ENCODE results near the gene MED27.

GRCh38 chr9:131879181-131879910 lies 200.3 kb downstream of the MED27 start:
- TF ChIP-seq EZH2 (IDR thresholded peaks at IDR 0.05; ENCODE audit: insufficient read depth, poor library complexity, severe bottlenecking) (no peak), EZH2phosphoT487 (IDR thresholded peaks at IDR 0.05; ENCODE audit: insufficient read depth, low read depth) (no peak)
